Vagina (tissue), 2 donors: ENCODE results near the gene SP140L.

Experiments used
- POLR2A ChIP-seq, 2 donors: fragments of 450-650 bp; IDR thresholded peaks; one replicate each; pipeline ENCODE4 v1.6.1; 2017; ENCODE audit warnings: antibody characterized with exemption in 2 of 2, mild to moderate bottlenecking in 2 of 2, moderate library complexity in 2 of 2
- POLR2AphosphoS5 ChIP-seq, 2 donors: sonication (generic); formaldehyde crosslinking; IDR thresholded peaks; one replicate each; pipeline ENCODE4 v1.9.0; 2017; ENCODE audit warnings: antibody characterized with exemption in 2 of 2, mild to moderate bottlenecking in 2 of 2, low read depth in 1 of 2; ENCODE audit not compliant: insufficient read depth in 1 of 2
- TF ChIP-seq, protein P1 (sequence below), 3 experiments: fragments of 450-650 bp in 2 of 3; fragments of 200-600 bp in 1 of 3; sonication (generic) in 1 of 3; IDR thresholded peaks; one replicate each; pipeline ENCODE4 v1.5.1; 2017 to 2019; ENCODE audit warnings: antibody characterized with exemption in 3 of 3, mild to moderate bottlenecking in 2 of 3, moderate library complexity in 2 of 3

DNA sequence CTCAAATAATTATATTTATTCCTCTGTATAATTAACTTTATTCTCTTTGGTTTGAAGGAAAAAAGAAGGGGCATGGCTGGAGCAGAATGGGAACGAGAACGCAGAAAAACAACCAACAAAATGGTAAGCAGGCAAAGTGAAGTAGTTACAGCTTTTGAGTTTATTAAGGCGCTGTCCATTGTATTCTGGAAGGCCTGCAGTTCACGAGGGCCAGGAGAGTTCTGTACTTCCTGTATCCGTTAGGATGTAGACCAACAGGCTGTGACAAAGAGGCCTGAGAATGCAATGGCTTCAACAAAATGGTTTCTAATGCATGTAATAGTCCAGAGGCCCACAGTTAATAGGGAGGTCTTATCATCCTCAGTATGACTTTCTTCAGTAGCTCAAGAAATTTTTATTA is 56.5 kb downstream of the SP140L start:
- TF ChIP-seq, protein P1, sequence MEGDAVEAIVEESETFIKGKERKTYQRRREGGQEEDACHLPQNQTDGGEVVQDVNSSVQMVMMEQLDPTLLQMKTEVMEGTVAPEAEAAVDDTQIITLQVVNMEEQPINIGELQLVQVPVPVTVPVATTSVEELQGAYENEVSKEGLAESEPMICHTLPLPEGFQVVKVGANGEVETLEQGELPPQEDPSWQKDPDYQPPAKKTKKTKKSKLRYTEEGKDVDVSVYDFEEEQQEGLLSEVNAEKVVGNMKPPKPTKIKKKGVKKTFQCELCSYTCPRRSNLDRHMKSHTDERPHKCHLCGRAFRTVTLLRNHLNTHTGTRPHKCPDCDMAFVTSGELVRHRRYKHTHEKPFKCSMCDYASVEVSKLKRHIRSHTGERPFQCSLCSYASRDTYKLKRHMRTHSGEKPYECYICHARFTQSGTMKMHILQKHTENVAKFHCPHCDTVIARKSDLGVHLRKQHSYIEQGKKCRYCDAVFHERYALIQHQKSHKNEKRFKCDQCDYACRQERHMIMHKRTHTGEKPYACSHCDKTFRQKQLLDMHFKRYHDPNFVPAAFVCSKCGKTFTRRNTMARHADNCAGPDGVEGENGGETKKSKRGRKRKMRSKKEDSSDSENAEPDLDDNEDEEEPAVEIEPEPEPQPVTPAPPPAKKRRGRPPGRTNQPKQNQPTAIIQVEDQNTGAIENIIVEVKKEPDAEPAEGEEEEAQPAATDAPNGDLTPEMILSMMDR (IDR thresholded peaks at IDR 0.05), result no peak
- no peak for TF ChIP-seq POLR2A (IDR thresholded peaks at IDR 0.05)
- no peak for TF ChIP-seq POLR2AphosphoS5 (IDR thresholded peaks at IDR 0.05; ENCODE audit: insufficient read depth in 1 of 2, low read depth in 1 of 2)
